CD14-positive monocyte (primary cell): ENCODE data around the gene CACHD1. TPM values are rescaled to one million over a fixed set of nuclear protein-coding genes. Genes with fewer than 3 reads are reported as not detected.

ENCODE experiments used
- DNase-seq, 3 donors: peaks; one replicate each; pipeline ENCODE4 v3.0.0-alpha.2; 2011 to 2022
- H2AFZ ChIP-seq: 2 replicates; pipeline ENCODE4 v1.6.0; 2012; ENCODE audit warnings: mild to moderate bottlenecking, low read depth, low read length, inconsistent platforms; ENCODE audit not compliant: insufficient read depth, poor library complexity, severe bottlenecking
- H3K27ac ChIP-seq, 2 donors: 1 replicate in 1 of 2; 2 replicates in 1 of 2; pipeline ENCODE4 v1.5.1; 2012 to 2013; ENCODE audit warnings: low read length in 2 of 2, control low read depth in 1 of 2, inconsistent platforms in 1 of 2, low read depth in 1 of 2, mild to moderate bottlenecking in 1 of 2
- H3K27me3 ChIP-seq, 2 donors: one replicate each; pipeline versions ENCODE4 v1.6.0 to v1.6.1; 2011 to 2013; ENCODE audit warnings: low read length in 2 of 2; ENCODE audit not compliant: control insufficient read depth in 2 of 2, insufficient read depth in 2 of 2
- H3K36me3 ChIP-seq, 2 donors: replicated peaks in 1 of 2; 1 replicate in 1 of 2; 2 replicates in 1 of 2; pipeline versions ENCODE4 v1.5.1 to v1.6.1; 2012 to 2013; ENCODE audit warnings: low read length in 2 of 2, control low read depth in 1 of 2, inconsistent platforms in 1 of 2, mild to moderate bottlenecking in 1 of 2; ENCODE audit not compliant: insufficient read depth in 2 of 2, control insufficient read depth in 1 of 2
- H3K4me1 ChIP-seq, 2 donors: 1 replicate in 1 of 2; 2 replicates in 1 of 2; pipeline versions ENCODE4 v1.5.1 to v1.6.1; 2012 to 2013; ENCODE audit warnings: low read length in 2 of 2, control low read depth in 1 of 2, inconsistent platforms in 1 of 2, mild to moderate bottlenecking in 1 of 2, moderate library complexity in 1 of 2; ENCODE audit not compliant: insufficient read depth in 2 of 2, control insufficient read depth in 1 of 2
- H3K4me2 ChIP-seq: replicated peaks from 2 replicates; pipeline ENCODE3; 2012; ENCODE audit warnings: low read length, moderate library complexity, mild to moderate bottlenecking; ENCODE audit not compliant: poor library complexity, severe bottlenecking; ENCODE audit errors: extremely low read depth
- H3K4me3 ChIP-seq, 3 experiments: fragments of 200-600 bp in 1 of 3; sonication (generic) in 1 of 3; replicated peaks in 1 of 3; 1 replicate in 2 of 3; 2 replicates in 1 of 3; pipeline ENCODE4 v1.5.1; 2011 to 2013; ENCODE audit warnings: low read length in 3 of 3, mild to moderate bottlenecking in 3 of 3, control low read depth in 2 of 3, low read depth in 2 of 3, inconsistent platforms in 1 of 3, moderate library complexity in 1 of 3
- H3K79me2 ChIP-seq: 2 replicates; pipeline ENCODE4 v1.6.0; 2012; ENCODE audit warnings: mild to moderate bottlenecking, control low read depth, inconsistent platforms, low read length, moderate library complexity; ENCODE audit not compliant: insufficient read depth
- H3K9ac ChIP-seq: 2 replicates; pipeline ENCODE4 v1.6.0; 2017; ENCODE audit warnings: low read length, mild to moderate bottlenecking; ENCODE audit not compliant: insufficient read depth, poor library complexity, severe bottlenecking
- H3K9me3 ChIP-seq, 2 donors: replicated peaks in 1 of 2; 1 replicate in 1 of 2; 2 replicates in 1 of 2; pipeline versions ENCODE4 v1.5.1 to v1.6.1; 2012 to 2013; ENCODE audit warnings: low read length in 2 of 2, control low read depth in 1 of 2; ENCODE audit not compliant: control insufficient read depth in 1 of 2, insufficient read depth in 1 of 2
- H4K20me1 ChIP-seq: 2 replicates; pipeline ENCODE4 v1.6.0; 2012; ENCODE audit warnings: mild to moderate bottlenecking, low read length, control low read depth, moderate library complexity; ENCODE audit not compliant: insufficient read depth
- H3K27ac Mint-ChIP-seq, 7 donors: one replicate each; pipeline ENCODE4 v1.8.0; 2020; ENCODE audit warnings: mild to moderate bottlenecking in 7 of 7, mixed read lengths in 7 of 7, moderate library complexity in 6 of 7, inconsistent platforms in 2 of 7
- H3K27me3 Mint-ChIP-seq, 3 donors: one replicate each; pipeline ENCODE4 v1.8.0; 2021 to 2022; ENCODE audit warnings: low read depth in 3 of 3, mild to moderate bottlenecking in 3 of 3, mixed read lengths in 3 of 3, moderate library complexity in 3 of 3, inconsistent platforms in 1 of 3
- H3K36me3 Mint-ChIP-seq, 2 donors: one replicate each; pipeline ENCODE4 v1.8.0; 2020; ENCODE audit warnings: mixed read lengths in 2 of 2, inconsistent platforms in 1 of 2, mild to moderate bottlenecking in 1 of 2
- H3K4me1 Mint-ChIP-seq: one replicate; pipeline ENCODE4 v1.8.0; 2020; ENCODE audit warnings: mild to moderate bottlenecking, mixed read lengths
- H3K4me3 Mint-ChIP-seq, 2 donors: one replicate each; pipeline ENCODE4 v1.8.0; 2020; ENCODE audit warnings: mild to moderate bottlenecking in 2 of 2, mixed read lengths in 2 of 2, moderate library complexity in 1 of 2
- H3K9me3 Mint-ChIP-seq, 7 donors: one replicate each; pipeline ENCODE4 v1.8.0; 2020 to 2022; ENCODE audit warnings: mixed read lengths in 7 of 7, mild to moderate bottlenecking in 6 of 7, moderate library complexity in 6 of 7, inconsistent platforms in 2 of 7
- WGBS: methylation state at CpG from one replicate; pipeline ENCODE4 v1.1.5; 2013; ENCODE audit warnings: missing lambda C conversion rate; ENCODE audit not compliant: insufficient coverage; 5-methylcytosine and 5-hydroxymethylcytosine counted together
- intact Hi-C, 2 donors: fragments of 100-400 bp; cut with micrococcal nuclease; formaldehyde crosslinking; loops; one replicate each; pipeline versions ENCODE4 v1.15.0 to v1.15.1; 2023
- polyA plus RNA-seq, 3 donors: library from polyadenylated mRNA; depleted of rRNA in 1 of 3; unstranded in 2 of 3; stranded (reverse) in 1 of 3; fragments of 300-500 nt in 2 of 3; fragments of >200 nt in 1 of 3; fragmentation: Illumina TruSeq in 2 of 3; gene quantifications; 1 replicate in 2 of 3; 2 replicates in 1 of 3; pipeline ENCODE4 v1.2.3, GENCODE V29; 2012 to 2021
- TF ChIP-seq, protein P1 (sequence below): fragments of 200-600 bp; IDR thresholded peaks from one replicate; pipeline ENCODE4 v1.8.0; 2022; ENCODE audit warnings: antibody characterized with exemption, mild to moderate bottlenecking

The CACHD1 gene
- polyA plus RNA-seq, 3 donors, result 0.12 TPM; not detected in 2

- no peak overlapping the region for H3K4me3 Mint-ChIP-seq
- intact Hi-C loops, result no loop called here
- Histone ChIP-seq H3K9me3 (no peaks in the 10 kb centered on the region), H3K36me3 (no peaks in the 10 kb centered on the region), H3K27me3 (no peaks in the 10 kb centered on the region), H3K79me2 (no peaks in the 10 kb centered on the region), H3K4me1 (no peaks in the 10 kb centered on the region), H3K9ac (no peak overlapping the region), H3K27ac (no peak overlapping the region), H3K4me2 (no peak overlapping the region), H3K4me3 (no peak overlapping the region), H2AFZ (no peak overlapping the region), H4K20me1 (no peaks in the 10 kb centered on the region)
- no peaks in the 10 kb centered on the region for H3K36me3 Mint-ChIP-seq
- peaks cover 0 to 5% (median 2%) of the 10 kb centered on the region in 7 donors for H3K9me3 Mint-ChIP-seq
- DNase-seq, result no peak
- TF ChIP-seq, protein P1, sequence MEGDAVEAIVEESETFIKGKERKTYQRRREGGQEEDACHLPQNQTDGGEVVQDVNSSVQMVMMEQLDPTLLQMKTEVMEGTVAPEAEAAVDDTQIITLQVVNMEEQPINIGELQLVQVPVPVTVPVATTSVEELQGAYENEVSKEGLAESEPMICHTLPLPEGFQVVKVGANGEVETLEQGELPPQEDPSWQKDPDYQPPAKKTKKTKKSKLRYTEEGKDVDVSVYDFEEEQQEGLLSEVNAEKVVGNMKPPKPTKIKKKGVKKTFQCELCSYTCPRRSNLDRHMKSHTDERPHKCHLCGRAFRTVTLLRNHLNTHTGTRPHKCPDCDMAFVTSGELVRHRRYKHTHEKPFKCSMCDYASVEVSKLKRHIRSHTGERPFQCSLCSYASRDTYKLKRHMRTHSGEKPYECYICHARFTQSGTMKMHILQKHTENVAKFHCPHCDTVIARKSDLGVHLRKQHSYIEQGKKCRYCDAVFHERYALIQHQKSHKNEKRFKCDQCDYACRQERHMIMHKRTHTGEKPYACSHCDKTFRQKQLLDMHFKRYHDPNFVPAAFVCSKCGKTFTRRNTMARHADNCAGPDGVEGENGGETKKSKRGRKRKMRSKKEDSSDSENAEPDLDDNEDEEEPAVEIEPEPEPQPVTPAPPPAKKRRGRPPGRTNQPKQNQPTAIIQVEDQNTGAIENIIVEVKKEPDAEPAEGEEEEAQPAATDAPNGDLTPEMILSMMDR, result no peak
- H3K27ac Mint-ChIP-seq, result no peak overlapping the region
- no peaks in the 10 kb centered on the region for H3K4me1 Mint-ChIP-seq
- H3K27me3 Mint-ChIP-seq, result peaks cover 0 to 5% (median 2%) of the 10 kb centered on the region in 3 donors
- 100% methylated on average over 1 of the region's 1 CpG for WGBS
Observed at GRCh38 chr1:64487061-64487460, 17.1 kb downstream of the CACHD1 start.

DNA sequence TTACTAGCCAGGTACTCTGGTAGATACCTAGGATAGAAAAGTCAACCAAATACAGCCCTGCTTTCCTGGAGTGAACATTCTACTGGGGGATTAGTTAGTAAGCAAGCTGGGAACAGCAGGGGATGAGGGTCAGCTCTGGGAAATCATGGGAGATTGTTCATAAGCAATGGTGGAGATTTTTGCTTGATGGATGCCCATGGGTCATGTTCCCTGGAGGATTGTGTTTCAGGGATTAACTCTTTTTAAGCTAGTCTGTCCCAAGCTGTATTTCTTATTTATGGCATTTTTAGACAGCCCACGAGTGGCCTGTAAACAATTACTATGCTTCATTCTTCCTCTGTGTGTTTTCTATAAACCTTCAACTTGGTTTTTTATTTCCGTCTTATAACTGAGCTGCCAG, 18.9 kb downstream of the CACHD1 start:
- H3K36me3 ChIP-seq, result no peaks in the 10 kb centered on the region
- Mint-ChIP-seq H3K36me3 (no peaks in the 10 kb centered on the region), H3K9me3 (peaks cover 0 to 5% (median 2%) of the 10 kb centered on the region in 7 donors), H3K4me3 (no peak overlapping the region), H3K4me1 (no peaks in the 10 kb centered on the region), H3K27ac (no peak overlapping the region), H3K27me3 (peaks cover 0 to 5% (median 2%) of the 10 kb centered on the region in 3 donors)
- no peak for DNase-seq
- no peaks in the 10 kb centered on the region for H3K79me2 ChIP-seq
- no peak overlapping the region for H3K27ac ChIP-seq
- H2AFZ ChIP-seq, result no peak overlapping the region
- no peaks in the 10 kb centered on the region for H3K27me3 ChIP-seq
- WGBS, result no CpG with 5 or more reads among the region's 2 CpGs
- H3K9ac ChIP-seq, result no peak overlapping the region
- H3K4me1 ChIP-seq, result no peaks in the 10 kb centered on the region
- H3K4me3 ChIP-seq, result no peak overlapping the region
- TF ChIP-seq, protein P1, result no peak
- no peaks in the 10 kb centered on the region for H4K20me1 ChIP-seq
- H3K9me3 ChIP-seq, result no peaks in the 10 kb centered on the region
- intact Hi-C loops, result no loop called here
- H3K4me2 ChIP-seq, result no peak overlapping the region
